OCI-LY7 (cell line): ENCODE data around the gene SERPINA5. TPM values are rescaled to one million over a fixed set of nuclear protein-coding genes. Genes with fewer than 3 reads are reported as not detected.

Experiments used
- BruUV-seq: library from RNA; stranded (reverse); fragments of 400-500 nt; replicated peaks from 2 replicates; lab custom pipeline; 2021; lab: Mats Ljungman, UMichigan
- CTCF ChIA-PET: fragments of 300-600 bp; sonication (Branson Sonifier 250); formaldehyde crosslinking; loops from one replicate; lab custom pipeline; 2022; ENCODE audit warnings: antibody characterized with exemption; ENCODE audit not compliant: unreplicated experiment; lab: Charles Lee
- POLR2A ChIA-PET: fragments of 300-600 bp; sonication (Branson Sonifier 250); formaldehyde crosslinking; loops from one replicate; lab custom pipeline; 2022; ENCODE audit warnings: antibody characterized with exemption; lab: Charles Lee
- DNase-seq: peaks from one replicate; pipeline ENCODE4 v3.0.0-alpha.2; 2015; ENCODE audit warnings: low spot score
- H2AFZ ChIP-seq: fragments of 200-600 bp; sonication (generic), shearing (Covaris generic); 2 replicates; pipeline ENCODE4 v1.6.1; 2014; ENCODE audit warnings: mild to moderate bottlenecking, antibody characterized with exemption, low read length, moderate library complexity
- H3K27ac ChIP-seq: fragments of 200-600 bp; sonication (generic); 2 replicates; pipeline ENCODE4 v1.5.1; 2014; ENCODE audit warnings: mixed run types, low read depth, mild to moderate bottlenecking, moderate library complexity, low read length, inconsistent platforms; ENCODE audit not compliant: poor library complexity, severe bottlenecking
- H3K36me3 ChIP-seq: fragments of 200-600 bp; sonication (generic); 2 replicates; pipeline ENCODE4 v1.6.1; 2014; ENCODE audit warnings: mild to moderate bottlenecking, antibody characterized with exemption, low read length, moderate library complexity, mixed read lengths; ENCODE audit not compliant: insufficient read depth
- H3K4me1 ChIP-seq: fragments of 200-600 bp; sonication (generic); 2 replicates; pipeline ENCODE4 v1.5.1; 2014; ENCODE audit warnings: mild to moderate bottlenecking, low read length; ENCODE audit not compliant: insufficient read depth, poor library complexity, severe bottlenecking
- H3K4me2 ChIP-seq: fragments of 200-600 bp; sonication (generic); 2 replicates; pipeline ENCODE4 v1.6.1; 2014; ENCODE audit warnings: mild to moderate bottlenecking, low read length
- H3K4me3 ChIP-seq: fragments of 200-600 bp; sonication (generic); 2 replicates; pipeline ENCODE4 v1.5.1; 2014; ENCODE audit warnings: mild to moderate bottlenecking, low read depth, low read length; ENCODE audit not compliant: poor library complexity, severe bottlenecking
- H3K79me2 ChIP-seq: fragments of 200-600 bp; sonication (generic); 2 replicates; pipeline ENCODE4 v1.6.1; 2016; ENCODE audit warnings: low read depth, mild to moderate bottlenecking, low read length, moderate library complexity, mixed read lengths; ENCODE audit not compliant: insufficient read depth
- H3K9me2 ChIP-seq: fragments of 200-600 bp; sonication (generic); 2 replicates; pipeline ENCODE4 v1.6.1; 2016; ENCODE audit warnings: mild to moderate bottlenecking, low read length, mixed read lengths; ENCODE audit not compliant: insufficient read depth
- H3K9me3 ChIP-seq: fragments of 200-600 bp; sonication (generic); 2 replicates; pipeline ENCODE4 v1.6.1; 2014; ENCODE audit warnings: mild to moderate bottlenecking, mixed run types, low read length, mixed read lengths
- H4K20me1 ChIP-seq: fragments of 200-600 bp; sonication (generic); 2 replicates; pipeline ENCODE4 v1.6.1; 2014; ENCODE audit warnings: mild to moderate bottlenecking, antibody characterized with exemption, low read length, moderate library complexity, mixed read lengths; ENCODE audit not compliant: insufficient read depth
- CTCF ChIP-seq: fragments of 200-600 bp; sonication (generic); conservative IDR thresholded peaks from 2 replicates; pipeline ENCODE4 v1.5.1; 2014; ENCODE audit warnings: mild to moderate bottlenecking, antibody characterized with exemption, low read length, moderate library complexity, mixed read lengths
- EZH2phosphoT487 ChIP-seq: fragments of 200-600 bp; sonication (generic); IDR thresholded peaks from 2 replicates; pipeline ENCODE4 v1.6.1; 2018; ENCODE audit warnings: low read depth, borderline replicate concordance, mild to moderate bottlenecking, mixed run types, antibody characterized with exemption, low read length, moderate library complexity, mixed read lengths
- intact Hi-C: fragments of 100-400 bp; cut with micrococcal nuclease; formaldehyde crosslinking; loops from one replicate; pipeline ENCODE4 v1.10.0; 2022; ENCODE audit not compliant: unreplicated experiment
- total RNA-seq, 2 experiments: library from RNA; depleted of rRNA in 1 of 2; stranded (reverse); fragments of >200 nt in 1 of 2; shearing (Covaris generic) in 1 of 2; gene quantifications; 2 replicates each; pipeline ENCODE4 v1.2.3, GENCODE V29; 2014 to 2022

SERPINA5 gene
- total RNA-seq, 2 experiments from 2014 or later: not detected

- no peaks in the 10 kb centered on the region for H4K20me1 ChIP-seq
- intact Hi-C loops: no loop called here
- H3K9me2 ChIP-seq: no peaks in the 10 kb centered on the region
- no peaks in the 10 kb centered on the region for H3K4me1 ChIP-seq
- BruUV-seq: no TSS peak
- no peak overlapping the region for H3K4me3 ChIP-seq
- POLR2A ChIA-PET: no interaction called here
- CTCF ChIA-PET: no interaction called here
- no peaks in the 10 kb centered on the region for H3K36me3 ChIP-seq
- H3K79me2 ChIP-seq: no peaks in the 10 kb centered on the region
- TF ChIP-seq CTCF (no peak), EZH2phosphoT487 (no peak)
- H2AFZ ChIP-seq: no peak overlapping the region
- DNase-seq: no peak
- H3K9me3 ChIP-seq: no peaks in the 10 kb centered on the region
- no peak overlapping the region for H3K4me2 ChIP-seq
- no peak overlapping the region for H3K27ac ChIP-seq
Measured at GRCh38 chr14:94600148-94600545, 18.9 kb downstream of the SERPINA5 start.

GRCh38 chr14:94601884-94602391 is 20.7 kb downstream of the SERPINA5 start:
- Histone ChIP-seq H3K79me2 (no peaks in the 10 kb centered on the region), H3K4me2 (no peak overlapping the region), H3K4me3 (no peak overlapping the region), H3K27ac (no peak overlapping the region), H3K9me3 (no peaks in the 10 kb centered on the region), H3K4me1 (no peaks in the 10 kb centered on the region), H3K9me2 (no peaks in the 10 kb centered on the region), H3K36me3 (no peaks in the 10 kb centered on the region), H2AFZ (no peak overlapping the region), H4K20me1 (no peaks in the 10 kb centered on the region)
- ChIA-PET POLR2A (no interaction called here), CTCF (no interaction called here)
- no TSS peak for BruUV-seq
- intact Hi-C loops: no loop called here
- no peak for DNase-seq
- TF ChIP-seq CTCF (no peak), EZH2phosphoT487 (no peak)

- H3K4me3 ChIP-seq: no peak overlapping the region
- TF ChIP-seq CTCF (no peak), EZH2phosphoT487 (no peak)
- H3K27ac ChIP-seq: no peak overlapping the region
- no peaks in the 10 kb centered on the region for H3K79me2 ChIP-seq
- no peaks in the 10 kb centered on the region for H3K36me3 ChIP-seq
- ChIA-PET POLR2A (no interaction called here), CTCF (no interaction called here)
- no TSS peak for BruUV-seq
- H3K4me1 ChIP-seq: no peaks in the 10 kb centered on the region
- no peaks in the 10 kb centered on the region for H4K20me1 ChIP-seq
- no peak for DNase-seq
- H3K9me2 ChIP-seq: no peaks in the 10 kb centered on the region
- no peak overlapping the region for H2AFZ ChIP-seq
- intact Hi-C loops: no loop called here
- no peak overlapping the region for H3K4me2 ChIP-seq
- H3K9me3 ChIP-seq: no peaks in the 10 kb centered on the region
Measured at GRCh38 chr14:94602722-94603121, 21.5 kb downstream of the SERPINA5 start.
